ENCODE results near the gene LBHD2. TPM values are rescaled to one million over a fixed set of nuclear protein-coding genes. Genes with fewer than 3 reads are reported as not detected.

Gene LBHD2
- total and polyA plus RNA-seq, 11 donors = 0.19 TPM; not detected in 10

GRCh38 chr14:103055695-103056094 lies 28.3 kb upstream of the LBHD2 start:
- peaks cover 0 to 4% (median 0%) of the 10 kb centered on the region in 9 donors for H3K36me3 ChIP-seq
- no peaks in the 10 kb centered on the region for H3K27me3 ChIP-seq
- peak overlapping the region in 11 of 12 donors; percentile 88 to 100 (median 97) for H3K4me3 ChIP-seq
- ATAC-seq (peak in 1 of 4 donors; percentile 59), DNase-seq (no peak)
- TF ChIP-seq CTCF (IDR thresholded peaks at IDR 0.05) (no peak), POLR2A (IDR thresholded peaks at IDR 0.05) (no peak)
- intact Hi-C loops (cut with DNase I) = loop anchor here in 1 of 10 donors (10.0 kb wide), 1 partner anchor 51 kb away; no protein-coding TSS in a partner anchor
- no peaks in the 10 kb centered on the region for H3K9me3 ChIP-seq
- 38 to 54% (median 43%) methylated on average over 8 of the region's 8 CpGs for WGBS, 4 donors
- H3K4me1 ChIP-seq = peaks cover 6 to 61% (median 47%) of the 10 kb centered on the region in 12 donors
- peak overlapping the region in 11 of 12 donors; percentile 50 to 99 (median 96) for H3K27ac ChIP-seq

GRCh38 chr14:103056322-103057027 lies 27.5 kb upstream of the LBHD2 start:
- TF ChIP-seq CTCF (IDR thresholded peaks at IDR 0.05) = no peak
- no peak for TF ChIP-seq POLR2A (IDR thresholded peaks at IDR 0.05)
- intact Hi-C loops (cut with DNase I) = loop anchor here in 1 of 10 donors (10.0 kb wide), 1 partner anchor 52 kb away; no protein-coding TSS in a partner anchor
- peaks cover 6 to 53% (median 40%) of the 10 kb centered on the region in 12 donors for H3K4me1 ChIP-seq
- no peaks in the 10 kb centered on the region for H3K9me3 ChIP-seq
- peak overlapping the region; percentile 88 to 100 (median 97) for H3K4me3 ChIP-seq
- ATAC-seq (peak; percentile 22 to 80 (median 53)), DNase-seq (peak; percentile 87 to 89 (median 88))
- H3K36me3 ChIP-seq = peaks cover 0 to 4% (median 0%) of the 10 kb centered on the region in 9 donors
- H3K27ac ChIP-seq = peak overlapping the region; percentile 88 to 99 (median 96)
- no peaks in the 10 kb centered on the region for H3K27me3 ChIP-seq
- WGBS, 4 donors = 1 to 2% (median 1%) methylated on average over 44 to 50 of the region's 50 CpGs

GRCh38 chr14:103057028-103057371 lies 27.0 kb upstream of the LBHD2 start:
- peak in 1 of 4 donors; percentile 5 for ATAC-seq
- Histone ChIP-seq H3K4me3 (peak overlapping the region; percentile 88 to 100 (median 97)), H3K4me1 (peaks cover 6 to 49% (median 38%) of the 10 kb centered on the region in 12 donors), H3K36me3 (peaks cover 0 to 4% (median 0%) of the 10 kb centered on the region in 9 donors), H3K27me3 (no peaks in the 10 kb centered on the region), H3K27ac (peak overlapping the region; percentile 88 to 99 (median 96)), H3K9me3 (no peaks in the 10 kb centered on the region)
- WGBS, 4 donors = 1 to 3% (median 1%) methylated on average over 13 to 53 of the region's 53 CpGs; no CpG with 5 or more reads in 1 of the 4 donors
- DNase-seq = peak in 1 of 5 donors; percentile 55
- TF ChIP-seq CTCF (IDR thresholded peaks at IDR 0.05) (no peak), POLR2A (IDR thresholded peaks at IDR 0.05) (no peak)
- intact Hi-C loops (cut with DNase I) = loop anchor here in 1 of 10 donors (10.0 kb wide), 1 partner anchor 52 kb away; no protein-coding TSS in a partner anchor
